Measurements from ENCODE around the gene TM7SF2. TPM values are rescaled to one million over a fixed set of nuclear protein-coding genes. Genes with fewer than 3 reads are reported as not detected.

Gene TM7SF2
- total and polyA plus RNA-seq, 2 of the 8 experiments (the other 6 are each of a cell fraction or from before 2014, with no cell fraction given), result 40.1 to 96.0 TPM

DNA sequence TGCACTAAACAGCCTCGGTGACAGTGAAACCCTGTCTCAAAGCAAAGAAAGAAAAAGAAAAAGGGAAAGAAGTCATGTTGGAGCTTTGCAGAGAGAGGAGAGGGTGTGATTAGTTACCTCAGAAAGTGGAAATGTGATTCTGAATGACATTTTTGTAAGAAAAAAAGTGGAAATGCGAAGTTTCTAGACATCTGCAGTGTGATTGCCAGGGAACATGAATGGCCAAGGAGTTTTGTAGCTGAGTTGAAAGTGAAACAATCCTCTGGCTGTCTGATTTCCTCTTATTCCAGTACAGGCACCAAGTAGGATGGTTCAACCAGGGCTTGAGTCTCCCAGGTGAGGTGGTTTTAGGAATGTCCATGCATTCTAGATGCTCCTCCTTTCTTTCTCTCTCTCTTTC is 40.5 kb downstream of the TM7SF2 start (continued):
- no peak for TF ChIP-seq CTCF (IDR thresholded peaks at IDR 0.05; ENCODE audit: control extremely low read depth in 1 of 3, insufficient read depth in 1 of 3, low read depth in 1 of 3, low read length in 3 of 3)
- TF ChIP-seq TAF1 (IDR thresholded peaks at IDR 0.05; ENCODE audit: low read depth, low read length), result no peak
- TF ChIP-seq NANOG (IDR thresholded peaks at IDR 0.05; ENCODE audit: insufficient read depth, low read depth, low read length, poor library complexity, severe bottlenecking), result no peak
- no peak for TF ChIP-seq CBX8 (IDR thresholded peaks at IDR 0.05; ENCODE audit: borderline replicate concordance, low read depth, low read length)
- no peak for TF ChIP-seq JUN (IDR thresholded peaks at IDR 0.05; ENCODE audit: low read depth, low read length)
- TF ChIP-seq CREB1 (IDR thresholded peaks at IDR 0.05), result no peak
- no peak for TF ChIP-seq CHD7 (IDR thresholded peaks at IDR 0.05; ENCODE audit: insufficient replicate concordance, low read length)
- TF ChIP-seq EP300 (IDR thresholded peaks at IDR 0.05; ENCODE audit: borderline replicate concordance in 1 of 2, low read depth in 2 of 2, low read length in 2 of 2), result no peak
